CD4-positive, alpha-beta T cell treated with Interleukin-2 at 100 ng/mL for 4 hours (primary cell): Measurements from ENCODE around the gene MYO1E.

Experiments used
- DNase-seq: peaks from one replicate; pipeline ENCODE4 v3.0.0-alpha.2; 2020; ENCODE audit warnings: low spot score

The MYO1E gene

DNA sequence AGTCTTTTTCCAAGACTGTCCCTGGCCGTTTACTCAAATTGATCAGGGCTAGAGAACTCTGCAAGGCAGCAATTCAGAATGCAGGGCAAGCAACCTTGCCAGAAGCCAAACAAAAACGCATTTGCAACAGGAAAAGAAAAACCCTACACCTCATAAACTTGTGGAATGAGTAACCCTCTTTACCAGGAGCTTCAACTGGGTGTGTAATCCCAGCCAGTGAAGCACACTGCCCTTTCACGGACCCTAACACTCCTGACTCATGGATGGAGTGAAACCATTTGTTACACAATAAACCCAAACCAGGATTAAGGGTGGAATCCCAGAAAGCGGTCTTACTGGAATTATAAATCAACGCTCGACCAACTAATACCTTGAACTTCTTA is 180.8 kb downstream of the MYO1E start:
- DNase-seq: no peak

DNA sequence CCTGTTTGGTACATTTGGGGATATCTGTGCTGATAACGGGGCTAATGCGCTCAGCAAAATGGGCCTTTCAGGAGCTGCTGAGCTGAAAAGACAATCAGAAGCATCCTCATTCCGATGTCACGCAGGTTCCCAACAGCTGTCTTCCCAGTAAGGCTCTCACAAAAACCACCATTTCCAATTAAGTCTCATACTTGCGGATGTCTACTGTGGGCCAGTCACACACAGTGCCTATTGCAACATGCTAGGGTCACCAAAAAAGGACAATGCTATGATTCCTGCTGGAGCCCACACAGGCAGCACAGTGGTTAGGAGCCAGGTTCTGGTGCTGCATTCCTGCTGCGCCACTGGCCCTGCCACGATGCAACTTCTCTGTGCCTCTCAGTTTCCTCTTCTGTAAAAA is 182.4 kb downstream of the MYO1E start:
- no peak for DNase-seq

DNA sequence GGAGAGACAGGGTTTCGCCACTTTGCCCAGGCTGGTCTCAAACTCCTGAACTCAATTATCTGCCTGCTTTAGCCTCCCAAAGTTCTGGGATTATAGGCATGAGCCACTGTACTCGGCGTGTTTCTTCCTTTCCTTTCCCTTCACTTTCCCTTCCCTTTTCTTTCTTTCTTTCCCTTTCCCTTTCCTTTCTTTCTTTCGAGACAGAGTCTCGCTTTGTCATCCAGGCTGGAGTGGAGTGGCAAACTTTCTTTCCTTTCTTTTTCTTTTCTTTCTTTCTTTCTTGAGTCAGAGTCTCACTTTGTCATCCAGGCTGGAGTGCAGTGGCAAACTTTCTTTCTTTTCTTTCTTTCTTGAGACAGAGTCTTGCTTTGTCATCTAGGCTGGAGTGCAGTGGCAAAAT is 183.4 kb downstream of the MYO1E start:
- DNase-seq: no peak

DNA sequence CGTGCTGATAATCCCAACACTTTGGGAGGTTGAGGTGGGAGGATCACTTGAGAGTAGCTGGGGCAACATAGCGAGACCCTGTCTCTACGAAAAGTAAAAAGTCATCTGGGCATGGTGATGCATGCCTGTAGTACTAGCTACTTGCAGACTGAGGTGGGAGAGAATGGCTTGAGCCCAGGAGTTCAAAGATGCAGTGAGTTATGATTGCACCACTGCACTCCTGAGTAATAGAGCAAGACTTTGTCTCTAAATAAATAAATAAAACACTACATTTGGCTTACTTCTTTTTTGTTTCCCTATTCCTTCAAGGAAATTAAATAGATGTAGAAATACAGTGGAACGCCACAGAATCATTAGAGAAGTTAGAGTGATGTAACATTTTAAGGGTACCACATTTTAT is 186.2 kb downstream of the MYO1E start:
- DNase-seq: no peak

- no peak for DNase-seq
These were observed 186.9 kb downstream of the MYO1E start for GRCh38 chr15:59185725-59186124.

DNA sequence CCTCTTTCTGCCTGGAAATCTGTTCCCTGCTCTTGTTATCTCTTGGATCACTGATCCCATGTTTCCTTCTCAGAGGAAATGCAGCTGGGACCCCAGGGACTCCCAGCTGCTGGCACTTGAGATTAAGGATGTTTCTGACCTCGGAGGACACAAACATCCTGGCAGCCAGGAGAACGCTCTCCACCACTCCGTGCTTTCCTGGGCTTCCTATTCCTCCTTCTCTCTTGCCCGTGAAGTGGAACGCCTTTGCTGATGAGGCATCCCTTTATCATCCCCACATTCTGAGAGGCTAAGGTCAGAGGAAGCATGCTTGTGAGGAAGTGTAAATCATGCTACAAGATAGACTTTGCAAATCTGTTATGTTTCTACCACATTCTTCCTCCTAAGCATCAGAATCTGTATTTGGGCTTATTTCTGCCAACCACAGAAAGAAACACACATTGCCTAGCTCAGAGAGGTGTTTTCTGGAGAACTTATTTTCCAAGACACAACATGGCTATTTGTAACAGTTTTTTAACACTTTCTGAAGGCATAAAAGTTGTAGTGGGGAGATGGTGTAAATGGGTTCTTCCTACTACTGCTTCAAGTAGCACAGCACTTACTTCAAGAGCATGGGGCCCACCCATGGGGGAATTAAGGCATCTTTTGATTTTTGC is 191.6 kb downstream of the MYO1E start:
- DNase-seq: no peak

- DNase-seq: no peak
These were observed 193.0 kb downstream of the MYO1E start for GRCh38 chr15:59179717-59180116.

DNA sequence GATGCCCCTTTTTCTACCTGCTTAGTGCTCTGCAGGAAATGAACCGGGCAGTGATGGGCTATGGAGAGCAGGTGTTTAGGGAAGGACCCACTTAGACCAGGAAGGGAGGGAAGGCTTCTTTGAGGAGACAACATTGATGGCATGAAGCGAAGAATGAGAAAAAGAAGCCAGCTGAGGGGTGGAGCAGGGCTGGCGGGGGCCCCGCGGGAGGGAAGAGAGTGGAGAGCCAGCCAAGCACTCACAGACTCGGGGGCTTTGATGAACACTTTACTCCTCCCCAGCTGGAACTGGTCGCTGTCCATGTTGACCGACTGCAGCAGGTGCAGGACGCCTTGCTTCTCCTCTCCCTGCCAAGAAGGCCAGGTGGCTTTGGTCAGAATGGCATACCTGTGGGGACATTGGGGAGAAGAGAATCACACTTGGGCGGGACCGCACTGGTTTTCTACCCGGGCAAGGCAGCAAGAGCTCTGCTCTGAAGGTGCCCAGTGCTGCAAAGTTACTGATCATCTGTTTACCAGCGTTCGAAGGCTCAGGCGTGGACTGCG is 194.4 kb downstream of the MYO1E start:
- no peak for DNase-seq

GRCh38 chr15:59177317-59177660 is 195.4 kb downstream of the MYO1E start:
- no peak for DNase-seq

- DNase-seq: no peak
These were observed 195.9 kb downstream of the MYO1E start for GRCh38 chr15:59176653-59177316.

GRCh38 chr15:59174835-59175831 is 197.5 kb downstream of the MYO1E start:
- peak; percentile 7 for DNase-seq

GRCh38 chr15:59174151-59174834 is 198.4 kb downstream of the MYO1E start:
- no peak for DNase-seq

DNA sequence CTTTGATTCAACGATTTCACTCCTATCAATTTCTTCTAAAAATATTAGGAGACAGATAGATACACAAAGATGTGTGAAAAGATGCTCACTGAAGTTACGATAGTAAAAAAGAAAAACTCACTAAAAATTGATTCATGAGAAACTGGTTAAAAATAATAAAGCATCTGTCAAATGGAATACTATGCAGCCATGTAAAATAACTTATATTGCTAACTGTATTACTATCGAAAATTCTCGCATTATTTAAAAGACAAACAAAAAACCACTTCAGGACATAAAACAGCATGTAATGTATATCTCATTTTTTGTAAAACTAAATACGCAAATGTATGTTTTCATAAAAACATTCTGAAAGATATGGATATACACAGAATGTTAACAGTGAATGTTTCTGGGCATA is 199.5 kb downstream of the MYO1E start:
- no peak for DNase-seq

- DNase-seq: no peak
These were observed 200.3 kb downstream of the MYO1E start for GRCh38 chr15:59172289-59172901.

DNA sequence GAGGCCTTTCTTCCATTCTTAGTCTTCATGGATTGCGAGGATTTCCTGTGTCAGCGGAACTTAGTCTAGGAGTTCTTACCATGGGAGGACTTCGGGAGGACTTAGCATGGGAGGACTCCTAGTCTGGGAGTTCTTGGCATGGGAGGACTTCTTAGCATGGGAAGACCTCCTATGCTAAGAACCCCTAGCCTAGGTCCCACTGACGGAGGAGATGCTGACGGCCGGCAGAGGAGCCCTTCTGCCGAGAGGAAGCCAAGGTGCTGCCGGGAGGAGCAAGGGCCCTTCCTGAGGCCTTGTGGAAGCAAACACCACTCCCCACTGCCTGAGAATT is 201.6 kb downstream of the MYO1E start:
- DNase-seq: no peak

DNA sequence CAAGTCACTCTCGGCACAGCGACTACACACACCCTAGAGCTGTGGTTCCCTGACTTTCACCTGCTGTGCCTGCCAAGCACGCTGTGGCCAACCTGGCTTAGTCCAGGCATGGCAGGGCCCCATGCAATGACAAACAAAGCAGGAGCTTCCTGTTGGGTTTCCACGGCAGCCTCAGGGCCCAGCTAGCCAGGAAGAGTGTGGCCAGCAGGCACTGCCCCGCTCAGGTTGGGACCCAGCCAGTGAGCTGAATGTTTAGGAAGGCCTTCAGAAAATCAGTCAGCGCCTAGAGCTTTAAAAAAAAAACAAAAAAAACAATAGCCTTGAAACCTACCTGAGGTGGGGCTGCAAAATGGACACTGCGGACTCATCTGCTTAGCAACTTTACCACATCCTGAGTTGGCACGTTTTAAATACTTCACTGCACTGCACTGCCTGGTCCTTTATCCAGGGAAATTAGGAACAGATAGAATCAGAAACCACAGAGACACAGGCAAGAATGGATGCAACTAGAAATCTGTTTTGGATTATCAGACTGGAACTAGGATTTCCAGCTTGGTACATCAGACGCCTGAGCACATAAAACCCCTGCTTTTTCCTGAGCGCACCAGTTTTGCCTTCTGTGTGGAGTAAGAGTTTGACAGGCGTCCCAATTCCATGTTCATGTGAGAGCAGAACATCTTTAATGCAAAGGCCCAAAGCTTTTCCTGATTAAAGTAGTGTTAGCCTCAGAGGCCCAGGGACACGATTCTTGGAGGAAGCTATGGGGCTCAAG is 202.2 kb downstream of the MYO1E start:
- DNase-seq: no peak

DNA sequence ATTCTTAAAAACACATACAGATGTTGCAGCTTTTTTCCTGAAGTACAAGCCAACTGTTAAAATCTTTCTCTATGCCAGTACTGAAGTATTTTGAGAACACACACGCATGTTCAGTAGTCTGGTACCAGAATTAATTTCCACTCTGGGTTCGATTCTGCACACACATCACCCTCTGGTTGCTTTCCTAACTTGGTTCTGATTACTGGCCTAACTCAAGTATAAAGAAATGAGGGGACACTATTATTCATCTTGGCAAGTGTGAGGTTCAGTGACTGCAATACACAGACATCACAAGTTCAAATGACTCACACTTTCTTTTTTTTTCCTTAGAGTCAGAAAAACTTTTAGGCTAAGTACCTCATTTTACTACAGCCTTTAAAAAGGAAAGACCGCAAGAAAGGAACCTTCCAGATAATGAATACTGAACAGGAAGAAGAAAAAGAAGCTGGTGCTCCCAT is 203.4 kb downstream of the MYO1E start:
- no peak for DNase-seq

DNA sequence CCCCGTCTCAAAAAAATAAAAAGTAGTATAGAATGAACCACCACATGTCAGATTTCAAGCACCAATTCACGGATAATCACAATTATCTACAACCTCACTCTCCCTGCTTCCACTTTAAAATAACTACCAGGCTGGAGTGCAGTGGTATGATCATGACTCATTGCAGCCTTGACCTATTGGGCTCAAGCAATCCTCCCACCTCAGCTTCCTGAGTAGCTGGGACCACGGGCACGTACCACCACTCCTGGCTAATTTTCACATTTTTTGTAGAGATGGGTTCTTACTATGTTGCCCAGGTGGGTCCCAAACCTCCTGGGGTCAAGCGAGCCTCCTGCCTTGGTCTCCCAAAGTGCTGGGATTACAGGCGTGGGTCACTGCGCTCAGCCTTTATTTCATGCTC is 204.1 kb downstream of the MYO1E start:
- no peak for DNase-seq

DNA sequence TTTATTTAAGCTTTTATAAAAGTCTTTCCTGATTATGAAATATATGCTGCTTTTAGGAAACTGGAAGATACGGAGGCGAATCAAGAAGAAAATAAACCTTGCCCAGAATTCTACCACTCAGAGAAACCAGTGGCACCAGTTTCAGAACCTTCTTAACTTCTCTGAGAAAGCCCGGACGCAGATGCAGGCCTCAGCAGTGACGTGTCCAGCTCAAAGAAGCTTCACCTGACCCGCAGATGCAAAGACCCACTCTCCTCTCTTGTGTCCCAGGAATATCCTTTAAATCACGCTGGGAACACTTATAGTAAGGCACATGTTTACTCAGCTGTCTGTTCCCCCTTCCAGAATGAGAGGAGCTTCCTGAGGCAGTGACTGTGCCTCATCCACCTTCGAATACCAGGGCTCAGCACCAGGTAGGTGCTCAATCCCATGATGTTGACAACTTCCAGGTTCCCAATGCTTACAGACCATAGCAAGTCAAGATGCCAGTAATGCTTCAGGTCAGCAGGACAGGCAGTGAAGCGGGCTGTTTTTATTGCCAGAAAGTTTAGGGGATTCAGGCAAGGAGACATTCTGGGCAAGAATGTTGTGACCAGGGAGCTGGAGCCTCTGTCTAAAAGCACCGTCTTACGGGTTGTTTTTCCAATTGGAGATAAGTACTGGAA is 205.9 kb downstream of the MYO1E start:
- no peak for DNase-seq

GRCh38 chr15:59166166-59166565 is 206.5 kb downstream of the MYO1E start:
- DNase-seq: no peak
